H9 (cell line): Measurements from ENCODE around the gene CCKAR. TPM values are rescaled to one million over a fixed set of nuclear protein-coding genes. Genes with fewer than 3 reads are reported as not detected.

Experiments used
- DNase-seq: peaks from one replicate; pipeline ENCODE4 v3.0.0-alpha.2; 2017
- H2AFZ ChIP-seq: one replicate; pipeline ENCODE4 v1.6.1; 2013; ENCODE audit warnings: mild to moderate bottlenecking, low read length, control low read depth, moderate library complexity
- H2AK5ac ChIP-seq: 2 replicates; pipeline ENCODE4 v1.6.1; 2013; ENCODE audit warnings: low read length, control low read depth, mixed read lengths; ENCODE audit not compliant: insufficient read length
- H2BK120ac ChIP-seq: one replicate; pipeline ENCODE4 v1.6.1; 2013; ENCODE audit warnings: low read depth, mild to moderate bottlenecking, low read length, control low read depth, inconsistent platforms; ENCODE audit not compliant: poor library complexity, severe bottlenecking
- H2BK12ac ChIP-seq: 2 replicates; pipeline ENCODE4 v1.6.1; 2013; ENCODE audit warnings: low read length, control low read depth, mixed read lengths, low read depth; ENCODE audit not compliant: insufficient read length
- H2BK15ac ChIP-seq: 2 replicates; pipeline ENCODE4 v1.6.1; 2013; ENCODE audit warnings: low read depth, low read length, control low read depth
- H2BK20ac ChIP-seq: one replicate; pipeline ENCODE4 v1.6.1; 2013; ENCODE audit warnings: low read depth, mild to moderate bottlenecking, low read length, control low read depth, inconsistent platforms; ENCODE audit not compliant: poor library complexity, severe bottlenecking
- H2BK5ac ChIP-seq: 2 replicates; pipeline ENCODE4 v1.6.1; 2013; ENCODE audit warnings: low read length, control low read depth, mixed read lengths; ENCODE audit not compliant: insufficient read length
- H3K14ac ChIP-seq: 2 replicates; pipeline ENCODE4 v1.6.1; 2013; ENCODE audit warnings: low read length, control low read depth; ENCODE audit not compliant: insufficient read depth
- H3K18ac ChIP-seq: 2 replicates; pipeline ENCODE4 v1.6.1; 2013; ENCODE audit warnings: low read depth, mild to moderate bottlenecking, mixed read lengths, low read length, control low read depth; ENCODE audit not compliant: insufficient read length
- H3K23ac ChIP-seq: 2 replicates; pipeline ENCODE4 v1.6.1; 2013; ENCODE audit warnings: low read length, control low read depth, mixed read lengths, low read depth; ENCODE audit not compliant: insufficient read length
- H3K23me2 ChIP-seq: 2 replicates; pipeline ENCODE4 v1.6.1; 2013; ENCODE audit warnings: low read depth, mild to moderate bottlenecking, mixed read lengths, low read length, control low read depth; ENCODE audit not compliant: insufficient read length, poor library complexity, severe bottlenecking
- H3K27ac ChIP-seq: 2 replicates; pipeline ENCODE4 v1.5.1; 2013; ENCODE audit warnings: low read length, control low read depth, mixed read lengths, low read depth; ENCODE audit not compliant: insufficient read length
- H3K27me3 ChIP-seq: 2 replicates; pipeline ENCODE4 v1.6.1; 2013; ENCODE audit warnings: low read length, control low read depth, inconsistent platforms; ENCODE audit not compliant: insufficient read depth
- H3K4ac ChIP-seq: 2 replicates; pipeline ENCODE4 v1.6.1; 2013; ENCODE audit warnings: low read depth, mild to moderate bottlenecking, control low read depth, inconsistent platforms, low read length, moderate library complexity
- H3K4me1 ChIP-seq: 2 replicates; pipeline ENCODE4 v1.6.1; 2013; ENCODE audit warnings: low read length, control low read depth, inconsistent platforms; ENCODE audit not compliant: insufficient read depth
- H3K4me2 ChIP-seq: 2 replicates; pipeline ENCODE4 v1.6.1; 2013; ENCODE audit warnings: low read length, control low read depth, mixed read lengths; ENCODE audit not compliant: insufficient read length, insufficient read depth
- H3K56ac ChIP-seq: 2 replicates; pipeline ENCODE4 v1.6.1; 2013; ENCODE audit warnings: low read depth, mild to moderate bottlenecking, mixed read lengths, low read length, control low read depth; ENCODE audit not compliant: insufficient read length
- H3K79me1 ChIP-seq: 2 replicates; pipeline ENCODE4 v1.6.1; 2013; ENCODE audit warnings: low read depth, mild to moderate bottlenecking, moderate library complexity, low read length, control low read depth, inconsistent platforms; ENCODE audit not compliant: insufficient read depth, poor library complexity, severe bottlenecking
- H3K79me2 ChIP-seq: 2 replicates; pipeline ENCODE4 v1.6.1; 2013; ENCODE audit warnings: low read length, control low read depth, inconsistent platforms; ENCODE audit not compliant: insufficient read depth
- H3K9ac ChIP-seq: 2 replicates; pipeline ENCODE4 v1.6.1; 2013; ENCODE audit warnings: low read length, control low read depth, mixed read lengths; ENCODE audit not compliant: insufficient read length; ENCODE audit errors: extremely low read depth
- H3K9me3 ChIP-seq: one replicate; pipeline ENCODE4 v1.6.1; 2013; ENCODE audit warnings: low read depth, low read length, inconsistent platforms; ENCODE audit not compliant: control insufficient read depth
- H3T11ph ChIP-seq: one replicate; pipeline ENCODE4 v1.6.1; 2013; ENCODE audit warnings: mild to moderate bottlenecking, low read length, control low read depth, inconsistent platforms
- H4K20me1 ChIP-seq: one replicate; pipeline ENCODE4 v1.6.1; 2013; ENCODE audit not compliant: control insufficient read depth, insufficient read length, insufficient read depth
- H4K5ac ChIP-seq: 2 replicates; pipeline ENCODE4 v1.6.1; 2013; ENCODE audit warnings: low read depth, mild to moderate bottlenecking, mixed read lengths, low read length, control low read depth; ENCODE audit not compliant: insufficient read length
- H4K8ac ChIP-seq: replicated peaks from 2 replicates; pipeline ENCODE4 v1.6.1; 2013; ENCODE audit warnings: low read length, control low read depth, mixed read lengths, low read depth; ENCODE audit not compliant: insufficient read length
- H4K91ac ChIP-seq: 2 replicates; pipeline ENCODE4 v1.6.1; 2013; ENCODE audit warnings: low read depth, mild to moderate bottlenecking, moderate library complexity, mixed read lengths, low read length, control low read depth; ENCODE audit not compliant: insufficient read length
- H3K27ac Mint-ChIP-seq, 3 experiments: 2 replicates in 2 of 3; 3 replicates in 1 of 3; pipeline ENCODE4 v1.8.0; 2020 to 2021; ENCODE audit warnings: mixed read lengths in 3 of 3, mild to moderate bottlenecking in 1 of 3, moderate library complexity in 1 of 3
- H3K27me3 Mint-ChIP-seq: 2 replicates; pipeline ENCODE4 v1.8.0; 2021; ENCODE audit warnings: low read depth, mild to moderate bottlenecking, moderate library complexity, mixed read lengths
- H3K36me3 Mint-ChIP-seq, 3 experiments: 2 replicates in 2 of 3; 3 replicates in 1 of 3; pipeline ENCODE4 v1.8.0; 2020 to 2021; ENCODE audit warnings: low read depth in 3 of 3, mixed read lengths in 3 of 3; ENCODE audit not compliant: insufficient read depth in 1 of 3
- H3K4me1 Mint-ChIP-seq, 2 experiments: 2 replicates each; pipeline ENCODE4 v1.8.0; 2020; ENCODE audit warnings: mixed read lengths in 2 of 2
- H3K4me3 Mint-ChIP-seq, 2 experiments: 2 replicates in 1 of 2; 3 replicates in 1 of 2; pipeline ENCODE4 v1.8.0; 2020 to 2021; ENCODE audit warnings: mild to moderate bottlenecking in 2 of 2, mixed read lengths in 2 of 2, moderate library complexity in 1 of 2
- H3K9me3 Mint-ChIP-seq, 2 experiments: 2 replicates in 1 of 2; 3 replicates in 1 of 2; pipeline ENCODE4 v1.8.0; 2020; ENCODE audit warnings: mild to moderate bottlenecking in 2 of 2, mixed read lengths in 2 of 2, moderate library complexity in 1 of 2
- WGBS: extraction: QIAGEN DNeasy Blood & Tissue Kit; methylation state at CpG from one replicate; pipeline ENCODE4 v1.1.7; 2013; ENCODE audit warnings: missing lambda C conversion rate, low lambda C conversion rate, mixed read lengths; ENCODE audit not compliant: insufficient read length; ENCODE audit errors: extremely low coverage; 5-methylcytosine and 5-hydroxymethylcytosine counted together
- total RNA-seq: library from RNA; stranded (reverse); gene quantifications from 2 replicates; pipeline ENCODE4 v1.2.1, GENCODE V29; 2021
- TF ChIP-seq, protein P1 (sequence below): fragments of 200-600 bp; sonication (generic); conservative IDR thresholded peaks from 3 replicates; pipeline ENCODE4 v1.8.0; 2021; ENCODE audit warnings: antibody characterized with exemption, mild to moderate bottlenecking

Gene CCKAR
- total RNA-seq, 1 experiment from 2014 or later = not detected

DNA sequence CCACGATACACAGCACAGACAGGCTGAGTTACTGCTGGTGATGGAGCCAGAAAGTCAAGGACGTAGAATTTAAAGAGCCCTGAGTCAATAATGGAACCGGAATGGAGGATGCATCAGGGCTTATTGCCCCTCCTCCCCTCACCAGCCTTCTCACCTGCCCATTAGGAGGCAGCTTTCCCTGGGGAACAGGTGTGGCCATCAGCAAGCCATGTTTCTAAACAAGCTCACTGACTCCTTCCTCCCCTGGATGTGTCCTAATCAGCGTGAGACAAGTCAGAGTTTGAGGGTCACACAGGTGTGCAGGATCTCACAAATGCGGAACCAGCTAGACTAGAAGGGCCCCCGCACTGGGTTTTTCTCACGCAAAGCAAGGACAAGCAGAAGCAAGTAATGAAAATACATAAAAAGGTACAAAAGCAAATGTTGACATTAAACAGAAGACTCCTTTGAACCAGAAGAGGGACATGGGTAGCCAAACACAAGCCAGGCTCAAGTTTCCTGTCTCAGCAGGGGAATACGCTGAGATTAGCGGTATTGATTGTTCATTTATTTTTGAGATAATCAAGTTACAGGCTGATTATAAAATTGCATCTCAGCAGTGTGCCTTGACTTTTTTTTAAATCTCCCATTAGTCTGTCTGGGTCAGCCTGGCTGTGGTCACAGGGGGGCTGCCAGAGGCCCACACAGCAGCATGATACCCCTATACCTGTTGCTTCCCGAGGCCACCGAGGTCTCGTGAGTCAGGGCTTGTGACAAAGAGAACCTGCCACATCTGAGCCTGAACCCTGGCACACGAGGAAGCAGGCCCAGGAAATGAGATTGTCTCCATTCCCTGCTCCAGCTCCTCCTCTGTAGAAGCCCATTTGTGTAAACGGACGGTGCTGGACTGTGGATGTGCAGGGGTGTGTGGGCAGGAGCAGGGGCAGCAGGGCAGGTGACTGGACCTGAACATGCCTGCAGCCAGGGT, 37.4 kb downstream of the CCKAR start:
- no CpG with 5 or more reads among the region's 15 CpGs for WGBS
- H3K79me1 ChIP-seq = no peaks in the 10 kb centered on the region
- no peaks in the 10 kb centered on the region for H3K27me3 ChIP-seq
- H3K18ac ChIP-seq = peak overlapping the region; percentile 34
- H2BK5ac ChIP-seq = no peak overlapping the region
- no peak overlapping the region for H2BK12ac ChIP-seq
- no peak overlapping the region for H3K56ac ChIP-seq
- Mint-ChIP-seq H3K27me3 (peaks cover 1% of the 10 kb centered on the region; the same call in 1 of the 2 replicates), H3K9me3 (peaks cover 4 to 13% of the 10 kb centered on the region in 2 experiments), H3K27ac (peak overlapping the region; percentile 15 to 88 (median 84); a peak in 6 of 7 replicates), H3K4me1 (peaks cover 16% of the 10 kb centered on the region in 2 experiments), H3K4me3 (no peak overlapping the region), H3K36me3 (peaks cover 0 to 16% (median 1%) of the 10 kb centered on the region in 3 experiments; a peak in 2 of 7 replicates)
- H2AFZ ChIP-seq = no peak overlapping the region
- H4K8ac ChIP-seq = no peak overlapping the region
- H3K9ac ChIP-seq = no peak overlapping the region
- H2AK5ac ChIP-seq = no peak overlapping the region
- no peak overlapping the region for H3K4ac ChIP-seq
- DNase-seq = peak; percentile 61
- H2BK15ac ChIP-seq = no peak overlapping the region
- H3K79me2 ChIP-seq = no peaks in the 10 kb centered on the region
- H3K23ac ChIP-seq = no peak overlapping the region
- no peaks in the 10 kb centered on the region for H3K4me1 ChIP-seq
- no peak overlapping the region for H3T11ph ChIP-seq
- H4K20me1 ChIP-seq = no peaks in the 10 kb centered on the region
- H3K4me2 ChIP-seq = no peak overlapping the region
- H3K9me3 ChIP-seq = no peaks in the 10 kb centered on the region
- H2BK120ac ChIP-seq = no peak overlapping the region
- TF ChIP-seq, protein P1, sequence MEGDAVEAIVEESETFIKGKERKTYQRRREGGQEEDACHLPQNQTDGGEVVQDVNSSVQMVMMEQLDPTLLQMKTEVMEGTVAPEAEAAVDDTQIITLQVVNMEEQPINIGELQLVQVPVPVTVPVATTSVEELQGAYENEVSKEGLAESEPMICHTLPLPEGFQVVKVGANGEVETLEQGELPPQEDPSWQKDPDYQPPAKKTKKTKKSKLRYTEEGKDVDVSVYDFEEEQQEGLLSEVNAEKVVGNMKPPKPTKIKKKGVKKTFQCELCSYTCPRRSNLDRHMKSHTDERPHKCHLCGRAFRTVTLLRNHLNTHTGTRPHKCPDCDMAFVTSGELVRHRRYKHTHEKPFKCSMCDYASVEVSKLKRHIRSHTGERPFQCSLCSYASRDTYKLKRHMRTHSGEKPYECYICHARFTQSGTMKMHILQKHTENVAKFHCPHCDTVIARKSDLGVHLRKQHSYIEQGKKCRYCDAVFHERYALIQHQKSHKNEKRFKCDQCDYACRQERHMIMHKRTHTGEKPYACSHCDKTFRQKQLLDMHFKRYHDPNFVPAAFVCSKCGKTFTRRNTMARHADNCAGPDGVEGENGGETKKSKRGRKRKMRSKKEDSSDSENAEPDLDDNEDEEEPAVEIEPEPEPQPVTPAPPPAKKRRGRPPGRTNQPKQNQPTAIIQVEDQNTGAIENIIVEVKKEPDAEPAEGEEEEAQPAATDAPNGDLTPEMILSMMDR = no peak
- H3K23me2 ChIP-seq = no peaks in the 10 kb centered on the region
- no peak overlapping the region for H4K91ac ChIP-seq
- H3K14ac ChIP-seq = peak overlapping the region; percentile 9; the same call in 1 of the 2 replicates
- no peak overlapping the region for H4K5ac ChIP-seq
- H3K27ac ChIP-seq = no peak overlapping the region
- H2BK20ac ChIP-seq = no peak overlapping the region
